Measurements from ENCODE around the gene AP2A2.

AP2A2 gene

DNA sequence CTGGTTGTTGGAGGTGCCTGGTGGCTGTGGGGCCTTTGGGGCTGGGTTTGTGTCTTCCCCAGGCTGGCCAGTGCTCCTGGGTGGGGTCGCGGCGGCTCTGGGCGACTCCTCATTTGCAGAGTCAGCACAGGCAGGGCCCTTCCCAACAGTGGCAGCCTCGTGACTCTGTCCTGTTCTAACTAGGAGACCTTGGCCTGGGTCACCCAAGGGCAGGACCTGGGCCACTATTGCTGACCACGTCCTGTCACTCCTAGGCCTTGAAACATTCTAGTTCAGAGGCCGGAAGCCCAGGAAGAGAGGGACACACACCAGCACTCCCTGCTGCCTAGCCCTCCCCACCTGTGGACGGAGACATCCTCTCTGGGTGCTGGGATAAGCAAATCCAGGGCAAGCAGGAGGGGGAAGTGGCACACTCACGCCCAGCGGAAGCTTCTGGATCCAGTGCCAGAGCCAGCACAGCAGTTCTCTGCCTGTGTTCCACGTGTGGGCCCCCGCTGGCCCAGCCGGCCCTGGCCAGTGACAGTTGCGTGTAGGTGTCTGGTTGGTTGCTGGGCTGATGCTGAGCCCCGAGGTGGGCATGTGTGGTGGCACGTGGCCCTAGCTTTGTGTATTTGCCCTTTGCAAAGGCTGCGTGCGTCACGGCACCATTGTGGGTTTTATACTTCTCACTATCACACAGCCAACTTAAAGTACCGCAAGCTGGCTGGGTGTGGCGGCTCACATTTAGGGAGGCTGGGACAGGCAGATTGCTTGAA lies 10.7 kb upstream of the AP2A2 start:
- TF ChIP-seq RAD21 (IDR thresholded peaks at IDR 0.05; ENCODE audit: low read depth) (no peak), CEBPB (IDR thresholded peaks at IDR 0.05) (no peak), TCF12 (IDR thresholded peaks at IDR 0.05; ENCODE audit: low read depth) (no peak), YY1 (IDR thresholded peaks at IDR 0.05; ENCODE audit: low read depth) (no peak), NFIC (IDR thresholded peaks at IDR 0.05) (no peak), TAF1 (IDR thresholded peaks at IDR 0.05; ENCODE audit: low read depth) (no peak), EP300 (IDR thresholded peaks at IDR 0.05; ENCODE audit: borderline replicate concordance) (no peak), EGR1 (IDR thresholded peaks at IDR 0.05) (no peak), ZBTB7A (IDR thresholded peaks at IDR 0.05; ENCODE audit: low read depth) (no peak), FOXM1 (IDR thresholded peaks at IDR 0.05; ENCODE audit: borderline replicate concordance, low read depth) (no peak), TEAD4 (IDR thresholded peaks at IDR 0.05) (no peak), CREB1 (IDR thresholded peaks at IDR 0.05; ENCODE audit: low read depth) (no peak), USF1 (IDR thresholded peaks at IDR 0.05) (no peak)
- TF ChIP-seq, protein P1, sequence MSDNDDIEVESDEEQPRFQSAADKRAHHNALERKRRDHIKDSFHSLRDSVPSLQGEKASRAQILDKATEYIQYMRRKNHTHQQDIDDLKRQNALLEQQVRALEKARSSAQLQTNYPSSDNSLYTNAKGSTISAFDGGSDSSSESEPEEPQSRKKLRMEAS (IDR thresholded peaks at IDR 0.05), result no peak
- TF ChIP-seq, protein P2, sequence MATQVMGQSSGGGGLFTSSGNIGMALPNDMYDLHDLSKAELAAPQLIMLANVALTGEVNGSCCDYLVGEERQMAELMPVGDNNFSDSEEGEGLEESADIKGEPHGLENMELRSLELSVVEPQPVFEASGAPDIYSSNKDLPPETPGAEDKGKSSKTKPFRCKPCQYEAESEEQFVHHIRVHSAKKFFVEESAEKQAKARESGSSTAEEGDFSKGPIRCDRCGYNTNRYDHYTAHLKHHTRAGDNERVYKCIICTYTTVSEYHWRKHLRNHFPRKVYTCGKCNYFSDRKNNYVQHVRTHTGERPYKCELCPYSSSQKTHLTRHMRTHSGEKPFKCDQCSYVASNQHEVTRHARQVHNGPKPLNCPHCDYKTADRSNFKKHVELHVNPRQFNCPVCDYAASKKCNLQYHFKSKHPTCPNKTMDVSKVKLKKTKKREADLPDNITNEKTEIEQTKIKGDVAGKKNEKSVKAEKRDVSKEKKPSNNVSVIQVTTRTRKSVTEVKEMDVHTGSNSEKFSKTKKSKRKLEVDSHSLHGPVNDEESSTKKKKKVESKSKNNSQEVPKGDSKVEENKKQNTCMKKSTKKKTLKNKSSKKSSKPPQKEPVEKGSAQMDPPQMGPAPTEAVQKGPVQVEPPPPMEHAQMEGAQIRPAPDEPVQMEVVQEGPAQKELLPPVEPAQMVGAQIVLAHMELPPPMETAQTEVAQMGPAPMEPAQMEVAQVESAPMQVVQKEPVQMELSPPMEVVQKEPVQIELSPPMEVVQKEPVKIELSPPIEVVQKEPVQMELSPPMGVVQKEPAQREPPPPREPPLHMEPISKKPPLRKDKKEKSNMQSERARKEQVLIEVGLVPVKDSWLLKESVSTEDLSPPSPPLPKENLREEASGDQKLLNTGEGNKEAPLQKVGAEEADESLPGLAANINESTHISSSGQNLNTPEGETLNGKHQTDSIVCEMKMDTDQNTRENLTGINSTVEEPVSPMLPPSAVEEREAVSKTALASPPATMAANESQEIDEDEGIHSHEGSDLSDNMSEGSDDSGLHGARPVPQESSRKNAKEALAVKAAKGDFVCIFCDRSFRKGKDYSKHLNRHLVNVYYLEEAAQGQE (IDR thresholded peaks at IDR 0.05; ENCODE audit: low read depth), result no peak

DNA sequence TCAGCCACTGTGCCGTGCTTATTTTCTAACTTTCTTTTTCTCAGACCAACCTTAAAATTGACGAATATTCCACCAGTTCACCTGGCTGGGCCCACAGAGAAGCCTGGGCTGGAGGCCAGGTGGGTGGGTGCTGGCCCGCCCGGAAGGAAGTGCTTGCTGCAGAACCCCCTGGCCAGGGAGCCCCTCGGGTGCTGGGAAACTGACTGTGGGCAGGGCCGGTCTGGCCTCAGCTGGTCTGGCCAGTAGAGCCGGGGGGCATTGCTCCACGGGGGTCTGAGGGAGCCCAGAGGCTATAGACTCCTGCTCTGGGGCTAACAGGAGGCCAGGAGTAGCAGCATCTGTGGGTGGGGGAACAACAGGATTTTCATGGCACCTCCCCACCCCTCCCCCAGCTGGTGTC lies 8.2 kb upstream of the AP2A2 start:
- no peak for TF ChIP-seq CREB1 (IDR thresholded peaks at IDR 0.05; ENCODE audit: low read depth)
- TF ChIP-seq CEBPB (IDR thresholded peaks at IDR 0.05), result no peak
- TF ChIP-seq TEAD4 (IDR thresholded peaks at IDR 0.05), result no peak
- TF ChIP-seq, protein P2 (IDR thresholded peaks at IDR 0.05; ENCODE audit: low read depth), result no peak
- TF ChIP-seq RAD21 (IDR thresholded peaks at IDR 0.05; ENCODE audit: low read depth), result no peak
- TF ChIP-seq TCF12 (IDR thresholded peaks at IDR 0.05; ENCODE audit: low read depth), result no peak
- TF ChIP-seq, protein P1 (IDR thresholded peaks at IDR 0.05), result no peak
- TF ChIP-seq EGR1 (IDR thresholded peaks at IDR 0.05), result no peak

DNA sequence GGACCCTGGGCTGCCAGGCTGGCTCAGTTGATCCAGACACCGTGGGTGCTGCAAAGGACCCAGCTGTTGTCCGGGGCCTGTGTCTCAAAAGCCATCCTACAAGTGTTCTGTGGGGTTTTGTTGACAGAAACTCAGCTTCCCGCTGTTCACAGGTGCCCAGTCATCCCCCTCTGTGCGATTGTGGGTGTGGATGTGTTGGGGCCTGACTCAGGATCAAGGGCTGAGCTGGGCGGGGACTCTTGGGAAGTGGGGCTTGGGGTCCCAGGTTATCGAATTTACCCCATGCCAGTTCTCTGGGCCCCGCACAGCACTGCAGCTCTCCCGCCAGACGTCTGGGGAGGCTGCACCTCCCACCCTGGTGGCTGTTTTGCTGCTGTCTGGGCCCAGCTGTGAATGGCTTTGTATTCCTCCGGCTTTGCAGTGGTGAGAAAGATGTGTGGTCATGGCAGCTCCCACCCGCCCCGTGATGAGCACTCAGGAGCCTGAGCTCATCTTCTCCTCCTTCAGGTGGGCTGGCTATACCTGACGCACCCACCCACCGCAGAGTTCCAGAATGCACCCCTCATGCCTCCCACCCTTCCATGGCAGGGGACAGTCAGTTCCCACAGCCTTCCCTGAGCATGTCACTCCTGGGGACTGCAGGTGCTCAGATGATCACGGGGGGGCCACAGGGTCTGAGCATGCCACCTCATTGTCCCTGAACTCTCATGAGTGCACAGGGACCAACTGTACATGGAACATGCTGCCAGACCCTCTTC lies 3.6 kb upstream of the AP2A2 start:
- TF ChIP-seq FOXM1 (IDR thresholded peaks at IDR 0.05; ENCODE audit: borderline replicate concordance, low read depth), result no peak
- no peak for TF ChIP-seq TAF1 (IDR thresholded peaks at IDR 0.05; ENCODE audit: low read depth)

DNA sequence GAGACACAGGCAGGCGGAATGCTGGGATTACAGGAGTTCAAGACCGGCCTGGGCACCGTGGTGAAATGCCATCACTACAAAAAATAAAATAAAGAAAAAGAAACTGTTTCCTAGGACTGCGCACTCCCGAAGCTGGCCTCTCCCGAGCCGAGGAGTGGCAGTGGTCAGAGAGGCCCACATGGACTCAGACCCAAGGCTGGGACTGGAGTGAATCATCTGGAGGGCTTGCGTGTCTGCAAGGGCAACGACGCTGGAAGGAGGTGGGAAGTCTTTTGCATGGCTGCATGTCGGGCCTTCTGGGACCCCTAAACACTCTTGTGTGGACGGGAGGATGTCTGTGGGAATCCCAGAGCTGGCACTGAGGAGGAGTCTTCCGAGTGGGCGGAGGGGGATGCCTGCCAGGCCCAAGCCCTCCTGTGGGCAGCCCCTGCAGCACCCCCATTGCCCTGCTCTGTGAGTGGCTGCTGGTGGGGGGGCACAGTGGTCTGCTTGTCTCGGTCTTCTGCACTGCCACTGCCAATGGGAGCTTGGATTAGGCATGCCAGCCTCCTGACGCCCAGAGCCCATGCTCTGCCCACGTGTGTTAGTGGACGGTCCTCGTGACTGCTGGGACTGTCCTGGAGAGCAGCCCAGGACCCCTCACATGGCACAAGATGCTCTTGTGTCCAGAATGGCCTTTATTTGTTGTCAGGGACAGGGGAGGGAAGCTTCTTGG lies 1.8 kb upstream of the AP2A2 start:
- TF ChIP-seq EGR1 (IDR thresholded peaks at IDR 0.05), result no peak
- no peak for TF ChIP-seq ZBTB7A (IDR thresholded peaks at IDR 0.05; ENCODE audit: low read depth)
- TF ChIP-seq TEAD4 (IDR thresholded peaks at IDR 0.05), result no peak

- TF ChIP-seq TCF12 (IDR thresholded peaks at IDR 0.05; ENCODE audit: low read depth) (no peak), EGR1 (IDR thresholded peaks at IDR 0.05) (no peak)
Observed at GRCh38 chr11:924406-925157, 1.1 kb upstream of the AP2A2 start.

- TF ChIP-seq RAD21 (IDR thresholded peaks at IDR 0.05; ENCODE audit: low read depth) (no peak), ZBTB7A (IDR thresholded peaks at IDR 0.05; ENCODE audit: low read depth) (no peak), EGR1 (IDR thresholded peaks at IDR 0.05) (no peak), TAF1 (IDR thresholded peaks at IDR 0.05; ENCODE audit: low read depth) (no peak), CEBPB (IDR thresholded peaks at IDR 0.05) (no peak), YY1 (IDR thresholded peaks at IDR 0.05; ENCODE audit: low read depth) (no peak), NFIC (IDR thresholded peaks at IDR 0.05) (no peak)
- TF ChIP-seq, protein P1 (IDR thresholded peaks at IDR 0.05), result no peak
Observed at GRCh38 chr11:925158-925495, 543 bp upstream of the AP2A2 start.
